Neural cell (in vitro differentiated cells): Measurements from ENCODE around the gene ASCC1. TPM values are rescaled to one million over a fixed set of nuclear protein-coding genes. Genes with fewer than 3 reads are reported as not detected.

Experiments
- H2AFZ ChIP-seq: fragments of 200-600, 300-800 bp; sonication (generic), shearing (Covaris generic); 2 replicates; pipeline ENCODE4 v1.6.0; 2014; ENCODE audit warnings: low read depth, mild to moderate bottlenecking, antibody characterized with exemption, low read length, moderate library complexity
- H3F3A ChIP-seq: fragments of 200-600 bp; shearing (Covaris generic); 2 replicates; pipeline ENCODE4 v1.6.1; 2016; ENCODE audit warnings: mild to moderate bottlenecking, moderate library complexity, mixed read lengths, antibody characterized with exemption, low read length; ENCODE audit not compliant: insufficient read depth, poor library complexity, severe bottlenecking
- H3K27ac ChIP-seq: fragments of 200-600, 300-800 bp; sonication (generic), shearing (Covaris generic); 2 replicates; pipeline ENCODE4 v1.5.1; 2014; ENCODE audit warnings: mild to moderate bottlenecking, low read length, moderate library complexity
- H3K27me3 ChIP-seq: fragments of 300-800, 200-600 bp; sonication (generic), shearing (Covaris generic); 2 replicates; pipeline ENCODE4 v1.6.0; 2014; ENCODE audit warnings: mild to moderate bottlenecking, low read depth, low read length, moderate library complexity; ENCODE audit not compliant: insufficient read depth
- H3K36me3 ChIP-seq: fragments of 300-800, 200-600 bp; sonication (generic), shearing (Covaris generic); 2 replicates; pipeline ENCODE4 v1.5.1; 2014; ENCODE audit warnings: mild to moderate bottlenecking, antibody characterized with exemption, low read length, moderate library complexity; ENCODE audit not compliant: insufficient read depth
- H3K4me2 ChIP-seq: fragments of 300-800, 200-600 bp; sonication (generic), shearing (Covaris generic); 2 replicates; pipeline ENCODE4 v1.6.0; 2014; ENCODE audit warnings: mild to moderate bottlenecking, low read length
- H3K4me3 ChIP-seq: fragments of 300-800, 200-600 bp; sonication (generic), shearing (Covaris generic); 2 replicates; pipeline ENCODE4 v1.5.1; 2014; ENCODE audit warnings: mild to moderate bottlenecking, low read length, moderate library complexity
- H3K79me2 ChIP-seq: fragments of 200-600 bp; shearing (Covaris generic); replicated peaks from 2 replicates; pipeline ENCODE4 v1.6.0; 2014; ENCODE audit warnings: mild to moderate bottlenecking, low read length, moderate library complexity; ENCODE audit not compliant: insufficient read depth
- H3K9ac ChIP-seq: fragments of 300-800, 200-600 bp; sonication (generic), shearing (Covaris generic); 2 replicates; pipeline ENCODE4 v1.6.1; 2016; ENCODE audit warnings: mild to moderate bottlenecking, low read length, mixed read lengths
- H3K9me2 ChIP-seq: fragments of 200-600 bp; shearing (Covaris generic); 2 replicates; pipeline ENCODE4 v1.6.1; 2016; ENCODE audit warnings: mild to moderate bottlenecking, low read length, mixed read lengths; ENCODE audit not compliant: insufficient read depth
- H3K9me3 ChIP-seq: fragments of 200-600, 300-800 bp; sonication (generic), shearing (Covaris generic); 2 replicates; pipeline ENCODE4 v1.6.1; 2016; ENCODE audit warnings: mild to moderate bottlenecking, mixed run types, low read length, moderate library complexity, mixed read lengths
- H4K20me1 ChIP-seq: fragments of 200-600 bp; shearing (Covaris generic); 2 replicates; pipeline ENCODE4 v1.6.1; 2016; ENCODE audit warnings: mild to moderate bottlenecking, mixed run types; ENCODE audit not compliant: insufficient read depth
- CTCF ChIP-seq: fragments of 450-650 bp; IDR thresholded peaks from 2 replicates; pipeline ENCODE4 v1.5.1; 2014; ENCODE audit warnings: antibody characterized with exemption, mild to moderate bottlenecking, moderate library complexity; ENCODE audit not compliant: poor library complexity, severe bottlenecking
- EP300 ChIP-seq: fragments of 450-650 bp; conservative IDR thresholded peaks from 2 replicates; pipeline ENCODE4 v1.6.1; 2014; ENCODE audit warnings: antibody characterized with exemption, mild to moderate bottlenecking, moderate library complexity; ENCODE audit not compliant: poor library complexity, severe bottlenecking
- EZH2 ChIP-seq: fragments of 200-600, 300-800 bp; shearing (Covaris generic), sonication (generic); IDR thresholded peaks from 2 replicates; pipeline ENCODE4 v1.6.1; 2014; ENCODE audit warnings: antibody characterized with exemption, low read length, borderline replicate concordance, mild to moderate bottlenecking; ENCODE audit not compliant: insufficient read depth, poor library complexity, severe bottlenecking
- MXI1 ChIP-seq: fragments of 450-650 bp; conservative IDR thresholded peaks from 2 replicates; pipeline ENCODE4 v1.6.1; 2014; ENCODE audit warnings: antibody characterized with exemption, mild to moderate bottlenecking; ENCODE audit not compliant: poor library complexity, severe bottlenecking
- POLR2AphosphoS5 ChIP-seq: IDR thresholded peaks from 2 replicates; pipeline ENCODE4 v1.6.1; 2012
- RAD21 ChIP-seq: fragments of 450-650 bp; conservative IDR thresholded peaks from 2 replicates; pipeline ENCODE4 v1.6.1; 2014; ENCODE audit warnings: antibody characterized with exemption, mild to moderate bottlenecking, moderate library complexity
- REST ChIP-seq: IDR thresholded peaks from 2 replicates; pipeline ENCODE4 v1.6.1; 2012; ENCODE audit warnings: borderline replicate concordance
- SMC3 ChIP-seq: fragments of 450-650 bp; conservative IDR thresholded peaks from 2 replicates; pipeline ENCODE4 v1.6.1; 2014; ENCODE audit warnings: antibody characterized with exemption, mild to moderate bottlenecking, moderate library complexity; ENCODE audit not compliant: poor library complexity
- TAF1 ChIP-seq: IDR thresholded peaks from 2 replicates; pipeline ENCODE4 v1.6.1; 2012; ENCODE audit warnings: low read depth
- polyA plus RNA-seq: library from polyadenylated mRNA; depleted of rRNA; stranded (reverse); fragments of >200 nt; gene quantifications from 2 replicates; pipeline ENCODE4 v1.2.3, GENCODE V29; 2014

Gene ASCC1
- polyA plus RNA-seq, 1 donor from 2014 or later = 39.6 TPM

- Histone ChIP-seq H3K27ac (no peak overlapping the region), H3K9me3 (no peaks in the 10 kb centered on the region), H3K27me3 (no peaks in the 10 kb centered on the region), H3K9me2 (no peaks in the 10 kb centered on the region), H3K9ac (no peak overlapping the region), H3K36me3 (no peaks in the 10 kb centered on the region), H3K79me2 (no peaks in the 10 kb centered on the region), H4K20me1 (no peaks in the 10 kb centered on the region), H3K4me2 (no peak overlapping the region), H3K4me3 (no peak overlapping the region), H3F3A (no peaks in the 10 kb centered on the region), H2AFZ (no peak overlapping the region)
- TF ChIP-seq TAF1 (no peak), REST (no peak), MXI1 (no peak), EZH2 (no peak), RAD21 (no peak), EP300 (no peak), CTCF (no peak), SMC3 (no peak), POLR2AphosphoS5 (no peak)
These were observed 27.9 kb upstream of the ASCC1 start for GRCh38 chr10:72243822-72244437.

GRCh38 chr10:72242675-72243074, 26.6 kb upstream of the ASCC1 start:
- H2AFZ ChIP-seq = no peak overlapping the region
- no peaks in the 10 kb centered on the region for H3K27me3 ChIP-seq
- no peaks in the 10 kb centered on the region for H4K20me1 ChIP-seq
- H3K9me3 ChIP-seq = no peaks in the 10 kb centered on the region
- H3F3A ChIP-seq = no peaks in the 10 kb centered on the region
- H3K79me2 ChIP-seq = no peaks in the 10 kb centered on the region
- no peak for TF ChIP-seq CTCF
- no peak for TF ChIP-seq EZH2
- TF ChIP-seq REST = no peak
- no peak for TF ChIP-seq EP300
- TF ChIP-seq TAF1 = no peak
- no peak for TF ChIP-seq MXI1
- no peak for TF ChIP-seq RAD21
- no peak for TF ChIP-seq SMC3
- TF ChIP-seq POLR2AphosphoS5 = no peak
- H3K36me3 ChIP-seq = no peaks in the 10 kb centered on the region
- no peaks in the 10 kb centered on the region for H3K9me2 ChIP-seq
- H3K27ac ChIP-seq = no peak overlapping the region
- H3K9ac ChIP-seq = no peak overlapping the region
- no peak overlapping the region for H3K4me3 ChIP-seq
- no peak overlapping the region for H3K4me2 ChIP-seq
